GM12878 (cell line): ENCODE data around the gene LRBA.

ENCODE experiments used
- TCF3 ChIP-seq: IDR thresholded peaks from 2 replicates; pipeline ENCODE4 v1.6.1; 2012; ENCODE audit warnings: low read depth, mild to moderate bottlenecking, low read length, borderline replicate concordance; ENCODE audit not compliant: insufficient read depth
- TF ChIP-seq, protein P1 (sequence below): fragments of 450-650 bp; IDR thresholded peaks from 2 replicates; pipeline ENCODE4 v1.6.1; 2016; ENCODE audit warnings: mild to moderate bottlenecking
- TF ChIP-seq, protein P2 (sequence below), 3 experiments: IDR thresholded peaks in 2 of 3; conservative IDR thresholded peaks in 1 of 3; 2 replicates each; pipeline ENCODE4 v1.5.1; 2011; ENCODE audit warnings: low read depth in 3 of 3, low read length in 3 of 3, mild to moderate bottlenecking in 3 of 3, control low read depth in 2 of 3, moderate library complexity in 2 of 3, inconsistent platforms in 1 of 3, mixed read lengths in 1 of 3; ENCODE audit not compliant: control insufficient read depth in 2 of 3, insufficient read depth in 1 of 3; ENCODE audit errors: extremely low read depth in 1 of 3

DNA sequence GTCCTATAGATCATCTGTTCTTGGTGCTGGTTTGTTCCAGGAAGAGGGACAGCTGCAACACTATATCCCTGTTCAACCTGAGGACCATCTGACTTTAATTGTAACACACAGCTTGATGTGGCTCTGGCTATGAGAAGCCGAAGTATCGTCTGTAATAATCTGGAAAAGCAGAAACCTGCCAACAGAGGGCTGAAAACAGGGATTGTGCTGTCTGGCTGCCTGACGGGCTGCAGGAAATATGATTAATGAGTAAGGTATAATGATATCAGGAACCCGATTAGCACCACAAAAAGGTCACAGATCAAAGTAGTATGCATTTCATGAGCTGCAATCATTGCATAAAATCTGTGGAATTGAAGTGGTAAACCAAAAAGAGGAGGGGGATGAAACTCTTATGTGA is 603.6 kb downstream of the LRBA start:
- TF ChIP-seq, protein P1, sequence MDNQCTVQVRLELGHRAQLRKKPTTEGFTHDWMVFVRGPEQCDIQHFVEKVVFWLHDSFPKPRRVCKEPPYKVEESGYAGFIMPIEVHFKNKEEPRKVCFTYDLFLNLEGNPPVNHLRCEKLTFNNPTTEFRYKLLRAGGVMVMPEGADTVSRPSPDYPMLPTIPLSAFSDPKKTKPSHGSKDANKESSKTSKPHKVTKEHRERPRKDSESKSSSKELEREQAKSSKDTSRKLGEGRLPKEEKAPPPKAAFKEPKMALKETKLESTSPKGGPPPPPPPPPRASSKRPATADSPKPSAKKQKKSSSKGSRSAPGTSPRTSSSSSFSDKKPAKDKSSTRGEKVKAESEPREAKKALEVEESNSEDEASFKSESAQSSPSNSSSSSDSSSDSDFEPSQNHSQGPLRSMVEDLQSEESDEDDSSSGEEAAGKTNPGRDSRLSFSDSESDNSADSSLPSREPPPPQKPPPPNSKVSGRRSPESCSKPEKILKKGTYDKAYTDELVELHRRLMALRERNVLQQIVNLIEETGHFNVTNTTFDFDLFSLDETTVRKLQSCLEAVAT: no peak
- no peak for TF ChIP-seq TCF3
- TF ChIP-seq, protein P2, sequence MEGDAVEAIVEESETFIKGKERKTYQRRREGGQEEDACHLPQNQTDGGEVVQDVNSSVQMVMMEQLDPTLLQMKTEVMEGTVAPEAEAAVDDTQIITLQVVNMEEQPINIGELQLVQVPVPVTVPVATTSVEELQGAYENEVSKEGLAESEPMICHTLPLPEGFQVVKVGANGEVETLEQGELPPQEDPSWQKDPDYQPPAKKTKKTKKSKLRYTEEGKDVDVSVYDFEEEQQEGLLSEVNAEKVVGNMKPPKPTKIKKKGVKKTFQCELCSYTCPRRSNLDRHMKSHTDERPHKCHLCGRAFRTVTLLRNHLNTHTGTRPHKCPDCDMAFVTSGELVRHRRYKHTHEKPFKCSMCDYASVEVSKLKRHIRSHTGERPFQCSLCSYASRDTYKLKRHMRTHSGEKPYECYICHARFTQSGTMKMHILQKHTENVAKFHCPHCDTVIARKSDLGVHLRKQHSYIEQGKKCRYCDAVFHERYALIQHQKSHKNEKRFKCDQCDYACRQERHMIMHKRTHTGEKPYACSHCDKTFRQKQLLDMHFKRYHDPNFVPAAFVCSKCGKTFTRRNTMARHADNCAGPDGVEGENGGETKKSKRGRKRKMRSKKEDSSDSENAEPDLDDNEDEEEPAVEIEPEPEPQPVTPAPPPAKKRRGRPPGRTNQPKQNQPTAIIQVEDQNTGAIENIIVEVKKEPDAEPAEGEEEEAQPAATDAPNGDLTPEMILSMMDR (IDR thresholded peaks at IDR 0.05 in 2 of 3, conservative IDR thresholded peaks at IDR 0.05 in 1 of 3; ENCODE audit: control insufficient read depth in 2 of 3, extremely low read depth in 1 of 3, insufficient read depth in 1 of 3, low read depth in 3 of 3, low read length in 3 of 3): no peak
